PC-9 (cell line): ENCODE measurements around the gene RBMS1. TPM values are rescaled to one million over a fixed set of nuclear protein-coding genes. Genes with fewer than 3 reads are reported as not detected.

Source experiments
- BruUV-seq: library from RNA; stranded (reverse); fragments of 400-500 nt; replicated peaks from 2 replicates; lab custom pipeline; 2021; lab: Mats Ljungman, UMichigan
- CTCF ChIA-PET: fragments of 300-600 bp; sonication (Branson Sonifier 250); formaldehyde crosslinking; loops from one replicate; lab custom pipeline; 2022; ENCODE audit warnings: antibody characterized with exemption; lab: Charles Lee
- POLR2A ChIA-PET: fragments of 300-600 bp; sonication (Branson Sonifier 250); formaldehyde crosslinking; loops from one replicate; lab custom pipeline; 2022; ENCODE audit warnings: antibody characterized with exemption; ENCODE audit not compliant: unreplicated experiment; lab: Charles Lee
- DNase-seq, 2 experiments: peaks; one replicate each; pipeline versions ENCODE4 v3.0.0 to v3.0.0-alpha.2; 2015 to 2022; ENCODE audit warnings: mixed read lengths in 1 of 2
- H2AFZ ChIP-seq: fragments of 200-600 bp; sonication (generic); 2 replicates; pipeline ENCODE4 v1.8.1; 2017; ENCODE audit warnings: antibody characterized with exemption
- H3F3A ChIP-seq: fragments of 200-600 bp; sonication (generic); 2 replicates; pipeline ENCODE4 v1.8.1; 2017; ENCODE audit warnings: antibody characterized with exemption, mild to moderate bottlenecking, low read depth; ENCODE audit not compliant: insufficient read depth
- H3K27ac ChIP-seq: fragments of 200-600 bp; sonication (generic); 2 replicates; pipeline ENCODE4 v1.6.1; 2016; ENCODE audit warnings: mixed run types
- H3K27me3 ChIP-seq: fragments of 200-600 bp; sonication (generic); 2 replicates; pipeline ENCODE4 v1.6.1; 2016; ENCODE audit warnings: low read depth, mixed run types; ENCODE audit not compliant: insufficient read depth
- H3K36me3 ChIP-seq: fragments of 200-600 bp; sonication (generic); 2 replicates; pipeline ENCODE4 v1.6.1; 2016; ENCODE audit warnings: low read depth, mixed run types
- H3K4me1 ChIP-seq: fragments of 200-600 bp; sonication (generic); replicated peaks from 2 replicates; pipeline ENCODE4 v1.6.1; 2016; ENCODE audit warnings: mixed run types; ENCODE audit not compliant: insufficient read depth
- H3K4me2 ChIP-seq: fragments of 200-600 bp; sonication (generic); 2 replicates; pipeline ENCODE4 v1.6.1; 2017; ENCODE audit warnings: mixed run types
- H3K4me3 ChIP-seq: fragments of 200-600 bp; sonication (generic); 2 replicates; pipeline ENCODE4 v1.6.1; 2016; ENCODE audit warnings: mixed run types
- H3K79me2 ChIP-seq: fragments of 200-600 bp; sonication (generic); 2 replicates; pipeline ENCODE4 v1.6.1; 2017; ENCODE audit warnings: low read depth, mixed run types
- H3K9me2 ChIP-seq: fragments of 200-600 bp; sonication (generic); 2 replicates; pipeline ENCODE4 v1.8.1; 2017; ENCODE audit warnings: mild to moderate bottlenecking; ENCODE audit not compliant: insufficient read depth
- H3K9me3 ChIP-seq: fragments of 200-600 bp; sonication (generic); 2 replicates; pipeline ENCODE4 v1.8.1; 2016; ENCODE audit warnings: low read depth; ENCODE audit not compliant: insufficient read depth
- H4K20me1 ChIP-seq: fragments of 200-600 bp; sonication (generic); 2 replicates; pipeline ENCODE4 v1.8.1; 2017; ENCODE audit not compliant: insufficient read depth
- EZH2 ChIP-seq: fragments of 200-600 bp; sonication (generic); IDR thresholded peaks from 2 replicates; pipeline ENCODE4 v1.8.0; 2017; ENCODE audit warnings: antibody characterized with exemption, low read depth
- intact Hi-C: fragments of 100-400 bp; cut with micrococcal nuclease; formaldehyde crosslinking; loops from one replicate; pipeline ENCODE4 v1.10.0; 2022; ENCODE audit not compliant: unreplicated experiment
- total RNA-seq: library from RNA; stranded (reverse); gene quantifications from 2 replicates; pipeline ENCODE4 v1.2.3, GENCODE V29; 2021
- TF ChIP-seq, protein P1 (sequence below): fragments of 200-600 bp; sonication (generic); conservative IDR thresholded peaks from 2 replicates; pipeline ENCODE4 v1.6.1; 2017; ENCODE audit warnings: mixed run types, antibody characterized with exemption, mild to moderate bottlenecking, moderate library complexity

Gene RBMS1
- total RNA-seq, 1 experiment from 2014 or later, result 65.1 TPM

DNA sequence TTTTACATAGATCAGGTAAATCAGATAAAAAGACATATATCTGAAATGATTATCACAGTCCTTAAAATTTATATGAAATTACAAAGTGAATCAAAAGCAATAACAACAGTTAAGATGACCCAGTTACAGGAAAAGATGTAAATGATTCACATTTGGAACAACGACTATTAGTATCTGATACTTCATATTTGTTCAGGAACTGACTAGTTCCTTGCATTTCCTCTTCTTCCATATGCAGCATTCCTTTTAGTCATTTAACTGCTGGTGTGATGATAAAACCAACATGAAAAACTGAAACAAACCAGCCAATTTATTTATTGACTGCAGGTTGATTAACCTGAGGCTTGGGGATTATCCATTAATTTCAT is 75.2 kb downstream of the RBMS1 start:
- H3K4me1 ChIP-seq, result 0 out of 2 replicates have a peak, but pooled peaks cover 15% of the 10 kb centered on the region
- POLR2A ChIA-PET, result no interaction called here
- no peaks in the 10 kb centered on the region for H3K36me3 ChIP-seq
- H3K9me2 ChIP-seq, result no peaks in the 10 kb centered on the region
- H3F3A ChIP-seq, result peaks cover 7% of the 10 kb centered on the region; the same call in 1 of the 2 replicates
- intact Hi-C loops, result no loop called here
- H3K79me2 ChIP-seq, result peaks cover 19% of the 10 kb centered on the region; the same call in 1 of the 2 replicates
- H2AFZ ChIP-seq, result no peak overlapping the region
- no peaks in the 10 kb centered on the region for H3K27me3 ChIP-seq
- CTCF ChIA-PET, result no interaction called here
- BruUV-seq, result no TSS peak
- no peak for DNase-seq
- no peak overlapping the region for H3K4me3 ChIP-seq
- H4K20me1 ChIP-seq, result no peaks in the 10 kb centered on the region
- H3K27ac ChIP-seq, result no peak overlapping the region
- no peak overlapping the region for H3K4me2 ChIP-seq
- no peaks in the 10 kb centered on the region for H3K9me3 ChIP-seq
- TF ChIP-seq, protein P1, sequence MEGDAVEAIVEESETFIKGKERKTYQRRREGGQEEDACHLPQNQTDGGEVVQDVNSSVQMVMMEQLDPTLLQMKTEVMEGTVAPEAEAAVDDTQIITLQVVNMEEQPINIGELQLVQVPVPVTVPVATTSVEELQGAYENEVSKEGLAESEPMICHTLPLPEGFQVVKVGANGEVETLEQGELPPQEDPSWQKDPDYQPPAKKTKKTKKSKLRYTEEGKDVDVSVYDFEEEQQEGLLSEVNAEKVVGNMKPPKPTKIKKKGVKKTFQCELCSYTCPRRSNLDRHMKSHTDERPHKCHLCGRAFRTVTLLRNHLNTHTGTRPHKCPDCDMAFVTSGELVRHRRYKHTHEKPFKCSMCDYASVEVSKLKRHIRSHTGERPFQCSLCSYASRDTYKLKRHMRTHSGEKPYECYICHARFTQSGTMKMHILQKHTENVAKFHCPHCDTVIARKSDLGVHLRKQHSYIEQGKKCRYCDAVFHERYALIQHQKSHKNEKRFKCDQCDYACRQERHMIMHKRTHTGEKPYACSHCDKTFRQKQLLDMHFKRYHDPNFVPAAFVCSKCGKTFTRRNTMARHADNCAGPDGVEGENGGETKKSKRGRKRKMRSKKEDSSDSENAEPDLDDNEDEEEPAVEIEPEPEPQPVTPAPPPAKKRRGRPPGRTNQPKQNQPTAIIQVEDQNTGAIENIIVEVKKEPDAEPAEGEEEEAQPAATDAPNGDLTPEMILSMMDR, result no peak
- TF ChIP-seq EZH2, result no peak

DNA sequence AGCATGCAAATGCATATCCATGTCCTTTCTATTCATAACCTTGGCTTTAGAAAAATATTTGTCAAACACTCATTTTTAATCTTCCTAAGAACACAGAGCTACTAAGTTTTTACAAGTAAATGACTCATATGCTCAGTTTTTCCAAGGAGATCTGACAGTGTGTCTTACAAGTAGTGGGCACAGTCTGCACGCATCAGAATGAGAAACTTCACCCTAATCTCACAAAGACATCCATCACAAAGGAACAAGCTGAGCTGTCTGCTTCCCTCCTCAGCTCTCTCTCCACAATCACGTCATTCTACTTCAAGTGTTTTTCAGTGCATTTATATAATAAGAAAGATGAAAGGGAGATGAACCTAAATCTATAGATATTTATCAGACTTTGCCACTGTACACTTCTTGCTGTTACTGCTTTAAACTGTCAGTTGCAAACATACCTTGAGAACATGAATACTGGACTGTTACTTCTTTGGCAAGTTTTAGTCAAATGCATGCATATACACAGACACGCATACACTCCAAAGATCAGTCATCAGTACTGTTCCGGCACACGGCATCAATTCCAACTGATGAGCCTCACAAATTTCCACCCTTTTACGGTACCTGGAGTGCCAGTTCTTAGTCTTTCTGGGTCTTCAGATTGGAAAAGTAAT is 75.7 kb downstream of the RBMS1 start:
- Histone ChIP-seq H3K4me2 (no peak overlapping the region), H3K79me2 (peaks cover 19% of the 10 kb centered on the region; the same call in 1 of the 2 replicates), H3K4me1 (0 out of 2 replicates have a peak, but pooled peaks cover 15% of the 10 kb centered on the region), H3K27ac (no peak overlapping the region), H3K9me2 (no peaks in the 10 kb centered on the region), H3K4me3 (no peak overlapping the region), H3K27me3 (no peaks in the 10 kb centered on the region), H4K20me1 (no peaks in the 10 kb centered on the region), H3K9me3 (no peaks in the 10 kb centered on the region), H2AFZ (no peak overlapping the region), H3K36me3 (no peaks in the 10 kb centered on the region), H3F3A (peaks cover 7% of the 10 kb centered on the region; the same call in 1 of the 2 replicates)
- CTCF ChIA-PET, result no interaction called here
- intact Hi-C loops, result no loop called here
- DNase-seq, result no peak
- POLR2A ChIA-PET, result no interaction called here
- BruUV-seq, result no TSS peak
- TF ChIP-seq, protein P1, result no peak
- TF ChIP-seq EZH2, result no peak

DNA sequence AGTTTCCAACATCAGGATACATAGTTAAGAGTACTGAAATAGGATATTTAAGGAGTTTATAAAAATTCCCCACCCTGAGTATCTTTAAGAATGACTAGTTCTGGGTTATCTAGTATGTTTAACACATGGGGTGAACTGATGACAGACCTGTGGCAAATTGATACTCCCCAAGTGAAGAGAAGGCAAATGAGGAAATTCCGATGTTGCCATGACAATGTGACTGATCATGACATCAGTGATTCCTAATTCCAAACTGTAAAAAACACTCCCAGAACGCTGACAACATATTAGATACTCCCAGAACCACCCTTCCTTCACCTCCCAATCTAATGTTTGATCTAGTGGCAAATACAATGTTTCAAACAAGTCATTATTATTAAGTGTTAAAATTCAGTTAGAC is 77.6 kb downstream of the RBMS1 start:
- BruUV-seq, result no TSS peak
- H3K9me2 ChIP-seq, result no peaks in the 10 kb centered on the region
- CTCF ChIA-PET, result no interaction called here
- H3K4me1 ChIP-seq, result peaks cover 22% of the 10 kb centered on the region; the same call in 1 of the 2 replicates
- POLR2A ChIA-PET, result no interaction called here
- no peaks in the 10 kb centered on the region for H4K20me1 ChIP-seq
- no peaks in the 10 kb centered on the region for H3K9me3 ChIP-seq
- intact Hi-C loops, result no loop called here
- TF ChIP-seq EZH2, result no peak
- TF ChIP-seq, protein P1, result no peak
- H3K27ac ChIP-seq, result no peak overlapping the region
- no peaks in the 10 kb centered on the region for H3K36me3 ChIP-seq
- no peak overlapping the region for H3K4me3 ChIP-seq
- H2AFZ ChIP-seq, result no peak overlapping the region
- no peak overlapping the region for H3K4me2 ChIP-seq
- H3K27me3 ChIP-seq, result no peaks in the 10 kb centered on the region
- no peak for DNase-seq
- peaks cover 20% of the 10 kb centered on the region; the same call in 1 of the 2 replicates for H3K79me2 ChIP-seq
- peaks cover 7% of the 10 kb centered on the region; the same call in 1 of the 2 replicates for H3F3A ChIP-seq
